H1 (cell line): ENCODE measurements around the gene EGFL6. TPM values are rescaled to one million over a fixed set of nuclear protein-coding genes. Genes with fewer than 3 reads are reported as not detected.

Experiments used
- CTCF ChIA-PET: fragments of 300-600 bp; sonication (Branson Sonifier 250); formaldehyde crosslinking; loops from one replicate; lab custom pipeline; 2021; ENCODE audit not compliant: partially characterized antibody; lab: Charles Lee
- POLR2A ChIA-PET: fragments of 300-600 bp; sonication (Branson Sonifier 250); formaldehyde crosslinking; loops from one replicate; lab custom pipeline; 2021; ENCODE audit warnings: inconsistent platforms; ENCODE audit not compliant: partially characterized antibody; lab: Charles Lee
- DNase-seq, 2 experiments: peaks; one replicate each; pipeline versions ENCODE4 v3.0.0 to v3.0.0-alpha.2; 2010 to 2022; ENCODE audit warnings: low spot score in 2 of 2, low read depth in 1 of 2, mixed read lengths in 1 of 2
- FAIRE-seq: peaks from 2 replicates; lab custom pipeline; 2011; peaks lifted over from hg19 to GRCh38; lab: Jason Lieb, UNC
- H2AFZ ChIP-seq: 2 replicates; pipeline ENCODE4 v1.8.1; 2012; ENCODE audit warnings: low read length, inconsistent platforms
- H2AK5ac ChIP-seq: 2 replicates; pipeline ENCODE4 v1.6.1; 2013; ENCODE audit warnings: low read depth, low read length
- H2BK120ac ChIP-seq: replicated peaks from 2 replicates; pipeline ENCODE3; 2013; ENCODE audit warnings: low read depth, low read length, inconsistent platforms
- H2BK12ac ChIP-seq: 2 replicates; pipeline ENCODE4 v1.6.1; 2013; ENCODE audit warnings: low read depth, low read length
- H2BK15ac ChIP-seq: 2 replicates; pipeline ENCODE4 v1.6.1; 2013; ENCODE audit warnings: low read length
- H2BK20ac ChIP-seq: 2 replicates; pipeline ENCODE4 v1.6.1; 2013; ENCODE audit warnings: low read length
- H2BK5ac ChIP-seq: 2 replicates; pipeline ENCODE4 v1.6.1; 2013; ENCODE audit warnings: low read depth, low read length
- H3K14ac ChIP-seq: 2 replicates; pipeline ENCODE4 v1.6.1; 2013; ENCODE audit warnings: inconsistent platforms; ENCODE audit not compliant: insufficient read length
- H3K18ac ChIP-seq: 2 replicates; pipeline ENCODE4 v1.6.1; 2013; ENCODE audit warnings: low read length; ENCODE audit errors: extremely low read depth
- H3K23ac ChIP-seq: 2 replicates; pipeline ENCODE4 v1.6.1; 2013; ENCODE audit warnings: inconsistent platforms; ENCODE audit not compliant: insufficient read length
- H3K23me2 ChIP-seq: 2 replicates; pipeline ENCODE4 v1.6.1; 2013; ENCODE audit warnings: low read depth, low read length
- H3K27ac ChIP-seq: 2 replicates; pipeline ENCODE4 v1.6.1; 2011; ENCODE audit warnings: low read depth, low read length, inconsistent platforms
- H3K27me3 ChIP-seq, 4 experiments: replicated peaks in 1 of 4; 1 replicate in 1 of 4; 2 replicates in 3 of 4; pipeline versions ENCODE4 v1.6.1 to v1.8.1; 2011 to 2013; ENCODE audit warnings: low read length in 3 of 4, mild to moderate bottlenecking in 3 of 4, inconsistent platforms in 2 of 4, mixed read lengths in 2 of 4, moderate library complexity in 1 of 4; ENCODE audit not compliant: control insufficient read depth in 3 of 4, insufficient read depth in 3 of 4; ENCODE audit errors: extremely low read depth in 1 of 4
- H3K36me3 ChIP-seq, 4 experiments: 2 replicates each; pipeline versions ENCODE4 v1.6.1 to v1.8.1; 2011 to 2013; ENCODE audit warnings: mild to moderate bottlenecking in 4 of 4, low read length in 3 of 4, moderate library complexity in 2 of 4, control low read depth in 1 of 4, inconsistent platforms in 1 of 4; ENCODE audit not compliant: insufficient read depth in 4 of 4, control insufficient read depth in 2 of 4
- H3K4ac ChIP-seq: replicated peaks from 2 replicates; pipeline ENCODE3; 2013; ENCODE audit warnings: low read length, low read depth, mixed read lengths, inconsistent platforms; ENCODE audit not compliant: insufficient read length
- H3K4me1 ChIP-seq, 4 experiments: replicated peaks in 1 of 4; 1 replicate in 1 of 4; 2 replicates in 3 of 4; pipeline versions ENCODE4 v1.6.1 to v1.8.1; 2011 to 2013; ENCODE audit warnings: low read length in 3 of 4, inconsistent platforms in 2 of 4, mixed read lengths in 1 of 4; ENCODE audit not compliant: insufficient read depth in 4 of 4, control insufficient read depth in 3 of 4
- H3K4me2 ChIP-seq, 2 experiments: 2 replicates each; pipeline versions ENCODE4 v1.6.1 to v1.8.1; 2011 to 2013; ENCODE audit warnings: low read depth in 2 of 2, low read length in 2 of 2, control low read depth in 1 of 2, inconsistent platforms in 1 of 2, mild to moderate bottlenecking in 1 of 2; ENCODE audit not compliant: insufficient read depth in 1 of 2
- H3K4me3 ChIP-seq, 4 experiments: fragments of 200-600, 300-600 bp in 1 of 4; sonication (generic), shearing (Covaris generic), sonication (Bioruptor Twin) in 1 of 4; 2 replicates each; pipeline versions ENCODE4 v1.5.1 to v1.8.1; 2011 to 2016; ENCODE audit warnings: low read length in 4 of 4, low read depth in 3 of 4, control low read depth in 2 of 4, inconsistent platforms in 2 of 4, mild to moderate bottlenecking in 2 of 4, mixed read lengths in 1 of 4, moderate library complexity in 1 of 4; ENCODE audit not compliant: insufficient read depth in 2 of 4; ENCODE audit errors: extremely low read depth in 1 of 4
- H3K56ac ChIP-seq: replicated peaks from 2 replicates; pipeline ENCODE3; 2013; ENCODE audit warnings: low read depth, mild to moderate bottlenecking, mixed read lengths, low read length, inconsistent platforms; ENCODE audit not compliant: insufficient read length
- H3K79me1 ChIP-seq: 2 replicates; pipeline ENCODE4 v1.6.1; 2013; ENCODE audit warnings: low read depth, low read length, control low read depth
- H3K79me2 ChIP-seq, 2 experiments: 2 replicates each; pipeline versions ENCODE4 v1.6.1 to v1.8.1; 2012 to 2013; ENCODE audit warnings: low read length in 2 of 2, mild to moderate bottlenecking in 2 of 2, inconsistent platforms in 1 of 2; ENCODE audit not compliant: insufficient read depth in 2 of 2, control insufficient read depth in 1 of 2
- H3K9ac ChIP-seq, 4 experiments: replicated peaks in 1 of 4; 1 replicate in 1 of 4; 2 replicates in 3 of 4; pipeline versions ENCODE4 v1.6.1 to v1.8.1; 2011 to 2013; ENCODE audit warnings: low read depth in 3 of 4, low read length in 3 of 4, control low read depth in 2 of 4, mild to moderate bottlenecking in 2 of 4, moderate library complexity in 2 of 4, inconsistent platforms in 1 of 4; ENCODE audit errors: extremely low read depth in 1 of 4
- H3K9me3 ChIP-seq, 2 experiments: 2 replicates each; pipeline versions ENCODE4 v1.6.1 to v1.8.1; 2012 to 2013; ENCODE audit warnings: mild to moderate bottlenecking in 2 of 2, moderate library complexity in 2 of 2, control low read depth in 1 of 2, inconsistent platforms in 1 of 2, low read depth in 1 of 2, low read length in 1 of 2, mixed read lengths in 1 of 2; ENCODE audit not compliant: insufficient read depth in 2 of 2
- H4K20me1 ChIP-seq, 2 experiments: replicated peaks in 1 of 2; 2 replicates each; pipeline versions ENCODE3 to v1.8.1; 2011 to 2013; ENCODE audit warnings: inconsistent platforms in 2 of 2, low read length in 2 of 2, mild to moderate bottlenecking in 1 of 2; ENCODE audit not compliant: insufficient read depth in 2 of 2, control insufficient read depth in 1 of 2
- H4K5ac ChIP-seq: 2 replicates; pipeline ENCODE4 v1.6.1; 2013; ENCODE audit warnings: low read length, low read depth, mixed read lengths, inconsistent platforms; ENCODE audit not compliant: insufficient read length
- H4K8ac ChIP-seq: 2 replicates; pipeline ENCODE4 v1.8.0; 2013; ENCODE audit warnings: mild to moderate bottlenecking, moderate library complexity, low read length, inconsistent platforms; ENCODE audit not compliant: insufficient read depth; ENCODE audit errors: extremely low read depth
- H4K91ac ChIP-seq: replicated peaks from 2 replicates; pipeline ENCODE3; 2013; ENCODE audit warnings: low read length, mixed read lengths, inconsistent platforms; ENCODE audit not compliant: insufficient read length
- CEBPB ChIP-seq: IDR thresholded peaks from 2 replicates; pipeline ENCODE4 v1.6.1; 2012; ENCODE audit warnings: low read depth, low read length
- WGBS, 2 experiments: shearing (Covaris generic) in 1 of 2; methylation state at CpG; one replicate each; pipeline versions ENCODE4 v1.1.6 to v1.1.7; 2013 to 2015; ENCODE audit warnings: low lambda C conversion rate in 2 of 2, mixed read lengths in 2 of 2, inconsistent platforms in 1 of 2, low coverage in 1 of 2, missing lambda C conversion rate in 1 of 2; ENCODE audit not compliant: insufficient replicate concordance in 2 of 2, insufficient coverage in 1 of 2, insufficient read length in 1 of 2; ENCODE audit errors: extremely low coverage in 1 of 2, missing lambda C conversion rate in 1 of 2; 5-methylcytosine and 5-hydroxymethylcytosine counted together
- polyA plus RNA-seq, 7 experiments: library from polyadenylated mRNA; depleted of rRNA in 3 of 7; stranded (reverse) in 5 of 7; unstranded in 2 of 7; fragments of >200 nt in 5 of 7; fragments of 200-250 nt in 2 of 7; gene quantifications; 1 replicate in 5 of 7; 2 replicates in 1 of 7; 4 replicates in 1 of 7; pipeline versions ENCODE4 v1.2.1 to v1.2.3, GENCODE V29; 2011 to 2013; ENCODE audit warnings: missing spikeins in 2 of 7, mixed read lengths in 2 of 7
- total RNA-seq: library from RNA; stranded (reverse); fragmentation: NEBNext Ultra II Directional; extraction: Animal tissue kit (Norgen Biotek cat#: 25700); gene quantifications from 2 replicates; pipeline ENCODE4 v1.2.1, GENCODE V29; 2021

Gene EGFL6
- total and polyA plus RNA-seq, 2 of the 8 experiments (the other 6 are each of a cell fraction or from before 2014, with no cell fraction given): 0.93 to 1.1 TPM

DNA sequence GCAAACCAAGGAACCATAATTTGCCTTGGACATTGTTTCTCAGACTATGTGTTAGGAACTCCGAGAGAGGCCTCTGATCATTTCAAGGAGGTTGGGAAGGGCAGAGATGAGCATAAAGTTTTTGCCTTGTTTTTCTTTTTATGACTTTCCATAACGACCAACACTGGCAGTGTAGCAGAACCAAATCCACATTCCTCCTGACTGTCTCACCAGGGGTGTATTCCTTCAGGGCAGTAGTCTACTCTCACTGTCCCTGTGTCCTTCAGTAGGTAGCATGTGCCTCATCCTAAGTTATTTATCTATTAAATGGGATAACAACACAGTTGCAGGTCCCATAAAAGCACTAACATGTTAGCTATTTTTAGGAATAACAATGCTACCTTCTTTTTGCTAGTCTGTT, 20.8 kb downstream of the EGFL6 start:
- H3K27me3 ChIP-seq: no peaks in the 10 kb centered on the region
- no peak overlapping the region for H3K4me2 ChIP-seq
- ChIA-PET CTCF (no interaction called here), POLR2A (no interaction called here)
- no peak overlapping the region for H4K5ac ChIP-seq
- no peak for TF ChIP-seq CEBPB
- H3K23me2 ChIP-seq: no peaks in the 10 kb centered on the region
- no peak overlapping the region for H3K9ac ChIP-seq
- no peaks in the 10 kb centered on the region for H3K4me1 ChIP-seq
- DNase-seq (no peak), FAIRE-seq (no peak)
- no peak overlapping the region for H2BK5ac ChIP-seq
- 80% methylated on average over 1 of the region's 2 CpGs; no CpG with 5 or more reads in 1 of the 2 experiments for WGBS, 2 experiments
- H2BK12ac ChIP-seq: no peak overlapping the region
- H3K9me3 ChIP-seq: no peaks in the 10 kb centered on the region
- no peak overlapping the region for H3K14ac ChIP-seq
- H3K27ac ChIP-seq: no peak overlapping the region
- H2AK5ac ChIP-seq: no peak overlapping the region
- H2AFZ ChIP-seq: no peak overlapping the region
- no peaks in the 10 kb centered on the region for H3K36me3 ChIP-seq
- H3K79me2 ChIP-seq: no peaks in the 10 kb centered on the region
- no peak overlapping the region for H3K18ac ChIP-seq
- no peak overlapping the region for H2BK20ac ChIP-seq
- no peaks in the 10 kb centered on the region for H3K79me1 ChIP-seq
- H4K91ac ChIP-seq: no peak overlapping the region
- no peak overlapping the region for H3K56ac ChIP-seq
- H4K20me1 ChIP-seq: no peaks in the 10 kb centered on the region
- no peak overlapping the region for H4K8ac ChIP-seq
- no peak overlapping the region for H2BK120ac ChIP-seq
- H3K23ac ChIP-seq: no peak overlapping the region
- no peak overlapping the region for H3K4me3 ChIP-seq
- H3K4ac ChIP-seq: no peak overlapping the region
- no peak overlapping the region for H2BK15ac ChIP-seq
